NOMO-1 (cell line): ENCODE results near the gene DGKB.

ENCODE experiments used
- DNase-seq, 2 experiments: peaks; one replicate each; lab custom pipeline; 2025; ENCODE audit not compliant: unreplicated experiment in 2 of 2; lab: John Stamatoyannopoulos, UW

DGKB gene

DNA sequence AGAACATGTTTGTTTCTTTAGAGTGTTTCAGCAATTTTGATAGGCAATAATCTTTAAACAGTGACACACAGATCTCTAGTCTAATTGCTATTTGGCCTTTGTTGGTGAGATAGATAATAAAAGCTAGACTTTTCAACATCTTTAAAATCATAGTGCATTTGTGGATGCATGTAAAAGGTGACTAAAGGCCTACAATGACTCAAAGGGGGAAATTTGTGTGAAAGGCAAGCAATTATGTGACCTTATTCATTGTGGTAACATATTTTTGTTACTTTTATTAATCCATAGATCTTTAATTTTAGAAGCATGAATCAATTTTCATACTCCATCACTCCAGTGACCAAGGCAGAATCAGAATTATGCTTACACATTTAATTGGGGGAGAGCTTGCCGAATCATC lies 299.7 kb downstream of the DGKB start:
- no peak for DNase-seq

DNA sequence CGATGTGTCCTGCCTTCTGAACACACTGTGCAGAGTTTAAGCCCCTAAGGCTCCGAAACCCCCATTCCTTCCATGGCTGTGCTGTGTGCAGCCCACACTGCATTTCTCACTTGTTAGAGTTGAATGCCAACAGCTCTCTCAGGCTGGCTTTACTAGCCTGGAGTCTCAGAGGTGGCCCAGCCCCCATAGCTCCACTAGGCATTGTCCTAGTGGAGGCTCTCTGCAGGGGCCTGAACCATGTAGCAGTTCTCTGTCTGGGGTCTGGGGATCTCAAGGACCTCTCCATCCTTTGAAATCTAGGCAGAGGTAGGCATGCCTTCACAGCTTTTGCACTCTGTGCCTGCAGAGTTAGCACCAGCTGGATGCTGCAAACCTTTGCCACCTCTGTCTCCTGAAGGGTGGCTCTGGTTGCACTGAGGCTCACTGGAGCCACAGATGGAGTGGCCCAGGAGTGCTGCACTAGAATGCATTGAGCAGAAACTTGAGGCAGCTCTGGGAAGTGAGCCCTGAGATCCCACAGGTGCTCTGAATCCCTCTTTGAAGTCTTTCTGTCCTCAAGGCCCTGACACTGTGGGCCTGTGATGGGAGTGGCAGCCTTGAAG lies 301.7 kb downstream of the DGKB start:
- DNase-seq = no peak

DNA sequence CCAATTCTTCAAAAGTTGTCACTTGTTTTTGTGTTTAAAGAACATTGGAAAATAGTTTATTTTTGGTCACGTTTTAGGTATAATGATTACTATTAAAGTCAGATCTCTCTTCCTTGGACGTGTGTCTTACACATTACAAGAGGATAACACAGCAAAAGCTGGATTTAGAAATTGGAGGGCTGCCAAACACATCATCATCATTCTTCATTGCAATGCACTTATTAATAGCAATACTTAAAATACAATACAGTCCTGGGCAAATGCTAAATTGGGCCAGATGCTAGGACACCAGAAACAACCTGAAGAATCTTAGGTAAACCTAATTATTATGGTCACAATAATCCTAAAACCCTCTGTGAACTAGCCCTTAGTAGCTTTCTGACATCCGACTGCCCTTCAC lies 303.6 kb downstream of the DGKB start:
- no peak for DNase-seq

DNA sequence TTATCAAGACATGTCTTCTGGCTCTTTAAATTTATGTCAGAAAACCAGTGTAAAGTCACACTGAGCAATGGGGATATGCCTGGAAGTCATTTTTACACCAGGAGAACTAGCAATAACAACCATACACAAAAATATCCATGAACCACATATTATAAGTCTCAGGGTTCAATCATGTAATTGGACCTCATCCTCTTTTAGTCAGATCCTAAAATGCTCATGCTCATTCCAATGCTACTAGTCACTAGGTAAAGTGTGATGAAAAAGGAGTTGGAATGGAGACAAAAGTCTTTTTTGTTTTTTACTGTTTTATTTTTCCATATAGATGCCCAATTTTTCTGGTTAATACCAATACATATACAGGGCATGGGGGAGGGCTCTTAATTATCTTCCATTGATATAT lies 306.1 kb downstream of the DGKB start:
- no peak for DNase-seq

DNA sequence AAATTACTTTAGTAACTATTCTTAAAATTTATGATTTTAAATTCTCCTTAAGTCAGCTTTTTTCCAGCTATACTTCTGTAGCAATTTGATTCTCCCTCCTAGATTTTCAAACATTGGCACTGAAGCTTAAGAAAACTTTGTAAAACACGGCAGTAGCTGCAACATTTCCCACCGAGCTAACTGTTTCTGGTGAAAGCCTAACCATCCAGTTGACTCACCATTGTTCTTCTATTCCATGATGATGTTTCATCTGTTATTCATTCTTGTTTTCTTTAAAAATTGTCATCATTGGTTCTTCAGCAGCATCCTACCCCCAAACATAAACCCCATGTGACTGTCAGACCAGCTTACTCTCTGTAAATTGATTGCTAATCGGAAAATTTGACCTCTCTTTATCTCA lies 312.3 kb downstream of the DGKB start:
- DNase-seq = no peak

DNA sequence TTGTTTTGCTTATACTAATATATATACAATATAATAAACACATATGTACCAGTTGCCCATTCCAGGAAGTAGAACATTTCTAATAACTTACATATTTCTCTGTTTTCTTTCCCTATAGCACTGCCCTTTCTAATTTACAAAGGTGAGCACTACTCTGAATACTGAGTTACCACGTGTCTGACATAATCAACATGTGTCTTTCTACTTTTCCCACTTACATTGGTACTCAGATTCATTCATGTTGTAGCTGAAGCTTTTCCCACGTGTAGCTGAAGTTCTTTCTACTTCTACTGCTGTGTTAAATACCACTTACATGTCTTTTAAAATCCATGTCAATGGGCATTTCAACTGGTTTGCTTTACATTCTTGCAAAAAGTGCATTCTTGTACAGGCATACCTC lies 317.3 kb downstream of the DGKB start:
- DNase-seq = no peak

DNA sequence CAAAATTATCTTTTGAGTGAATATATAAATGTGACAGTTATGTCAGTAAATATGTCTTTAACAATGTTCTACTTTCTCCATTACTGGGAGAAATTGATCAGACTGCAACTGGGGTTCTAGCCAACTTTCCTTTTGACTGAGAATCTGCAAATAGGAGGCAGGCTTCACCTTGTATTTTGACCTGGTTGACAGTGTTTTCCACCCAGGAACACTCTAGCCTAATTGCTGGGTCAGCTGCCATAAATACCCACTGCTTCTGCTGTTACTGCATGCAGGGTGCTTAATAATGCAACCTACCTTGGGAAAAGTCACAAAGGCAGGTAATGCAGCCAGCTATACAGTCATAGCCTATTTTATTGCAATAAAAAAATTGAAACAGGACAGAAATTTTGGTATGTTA lies 319.0 kb downstream of the DGKB start:
- no peak for DNase-seq

DNA sequence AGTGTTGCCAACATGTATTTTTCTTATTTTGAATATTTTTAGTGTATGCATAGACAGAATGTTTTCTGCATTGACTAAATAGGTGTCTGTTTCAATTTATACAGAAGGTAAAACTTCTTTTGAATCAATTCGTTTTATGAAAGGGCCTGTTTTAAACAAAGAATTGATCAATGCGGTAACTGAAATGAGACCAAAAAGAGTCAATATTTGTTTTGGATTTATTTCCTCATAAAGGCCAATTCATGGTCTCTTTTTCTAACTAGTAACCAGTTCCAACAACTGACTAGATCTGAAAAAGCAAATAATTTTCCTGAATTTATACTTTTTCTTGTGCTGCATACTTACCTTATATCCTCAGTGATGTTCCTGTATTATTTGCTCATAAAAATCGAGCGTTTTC lies 320.5 kb downstream of the DGKB start:
- no peak for DNase-seq

DNA sequence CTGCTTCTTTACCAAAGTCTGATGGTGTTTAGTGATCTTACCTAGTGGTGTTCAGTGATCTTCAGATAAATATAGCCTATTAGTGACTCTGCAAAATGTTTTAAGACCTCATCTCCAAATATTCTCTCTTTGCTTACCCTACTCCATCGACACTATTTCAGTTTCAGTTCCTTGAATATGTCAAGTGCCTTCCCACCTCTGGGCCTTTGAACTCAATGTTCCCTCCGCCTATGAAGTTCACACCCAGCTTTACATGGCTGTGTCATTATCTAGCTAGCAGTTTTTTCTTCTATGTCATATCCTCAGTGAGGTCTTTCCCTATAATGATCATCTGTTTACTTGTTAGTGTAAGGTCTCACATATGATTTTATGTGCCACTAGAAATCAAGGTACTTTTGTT lies 322.6 kb downstream of the DGKB start:
- peak in 1 of 2 experiments; percentile 31 for DNase-seq

DNA sequence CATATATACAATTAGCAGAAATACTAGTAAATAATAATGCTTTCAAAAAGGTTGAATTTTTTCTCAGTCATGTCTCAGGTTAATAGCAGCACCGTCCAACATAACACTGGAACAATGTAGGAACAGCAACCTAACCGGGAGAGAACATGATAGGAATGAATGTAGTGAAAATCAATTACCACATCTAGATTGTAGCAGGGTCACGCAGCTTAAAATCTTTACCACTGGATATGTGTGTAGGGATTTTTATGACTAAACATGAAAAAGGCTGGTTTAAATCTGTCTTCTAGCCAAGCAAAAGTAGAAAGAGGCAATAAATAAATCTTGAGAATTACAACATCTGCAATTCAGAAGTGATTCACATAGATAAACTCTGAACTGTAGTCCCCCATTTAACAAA lies 326.0 kb downstream of the DGKB start:
- DNase-seq = no peak

DNA sequence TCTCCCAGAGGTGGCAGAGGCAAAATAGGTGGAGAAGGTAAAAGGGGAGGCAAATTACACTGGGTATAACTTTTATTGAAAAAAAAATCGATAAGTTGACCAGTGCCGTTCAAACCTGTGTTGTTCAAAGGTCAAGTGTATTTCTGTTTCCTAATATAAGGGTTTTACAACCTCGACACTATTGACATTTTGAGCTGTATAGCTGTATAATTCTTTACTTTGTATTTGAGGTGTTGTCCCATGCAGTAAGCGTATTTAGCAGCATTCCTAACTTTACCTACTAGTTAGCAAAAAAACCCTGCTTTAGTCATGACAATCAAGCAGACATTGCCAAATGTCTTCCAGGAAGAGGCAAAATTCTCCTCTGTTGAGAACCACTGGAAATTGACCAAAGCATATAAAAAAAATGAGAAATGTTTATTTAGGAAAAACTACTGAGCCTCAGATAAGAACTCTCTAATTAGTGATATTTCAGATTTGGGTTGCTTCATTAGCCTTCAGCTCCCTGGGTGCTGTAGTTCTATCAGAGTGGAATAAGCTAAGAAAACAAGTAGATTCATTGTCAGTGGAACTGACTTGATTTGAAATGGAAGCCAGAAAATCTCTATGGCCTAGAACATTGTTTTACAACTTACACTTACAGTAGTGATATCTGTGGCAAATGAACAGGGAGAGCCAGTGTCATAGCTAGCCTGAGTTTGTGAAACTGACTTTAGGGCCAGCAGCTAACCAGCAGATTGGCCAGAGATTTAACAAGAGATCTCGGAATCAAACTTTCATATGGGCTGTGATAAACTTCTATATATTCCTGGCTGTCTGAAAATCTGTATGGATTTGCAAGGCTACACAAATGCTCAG lies 331.6 kb downstream of the DGKB start:
- no peak for DNase-seq

DNA sequence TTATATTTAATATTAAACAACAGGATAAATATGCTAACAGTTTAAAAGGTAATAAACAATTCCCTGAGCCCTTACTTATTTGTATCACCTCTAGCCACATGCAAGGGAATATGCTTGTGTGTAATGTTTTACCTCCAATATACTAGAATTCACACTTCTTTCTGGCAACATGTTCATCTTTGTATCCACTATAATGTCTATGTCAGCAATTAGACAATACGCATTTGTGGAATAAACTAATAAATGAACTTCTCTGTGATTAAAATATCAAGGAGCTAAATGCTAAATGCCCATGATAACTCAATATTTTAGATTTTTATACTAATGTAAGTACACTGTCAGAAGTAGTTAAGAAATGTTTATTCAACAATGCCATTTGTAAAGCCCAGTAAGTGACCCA lies 350.5 kb downstream of the DGKB start:
- no peak for DNase-seq

DNA sequence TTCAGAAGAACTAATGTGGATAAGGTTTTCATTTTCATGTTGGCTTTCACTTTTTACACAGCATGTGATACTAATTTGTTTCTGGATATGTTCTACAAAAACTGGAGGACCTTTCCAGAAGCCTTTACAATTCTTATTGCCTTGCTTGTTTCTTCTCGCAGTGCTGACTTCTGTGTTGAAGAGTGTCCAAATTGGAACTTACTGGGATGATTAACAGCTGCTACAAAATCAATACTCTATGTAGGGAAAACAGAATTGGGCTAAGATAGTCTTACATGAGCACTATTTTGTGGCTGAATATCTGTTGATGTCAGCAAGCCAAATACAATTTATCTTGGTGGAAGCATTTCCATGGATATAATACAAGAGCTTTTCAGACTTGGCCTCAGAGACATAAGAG lies 351.2 kb downstream of the DGKB start:
- no peak for DNase-seq

DNA sequence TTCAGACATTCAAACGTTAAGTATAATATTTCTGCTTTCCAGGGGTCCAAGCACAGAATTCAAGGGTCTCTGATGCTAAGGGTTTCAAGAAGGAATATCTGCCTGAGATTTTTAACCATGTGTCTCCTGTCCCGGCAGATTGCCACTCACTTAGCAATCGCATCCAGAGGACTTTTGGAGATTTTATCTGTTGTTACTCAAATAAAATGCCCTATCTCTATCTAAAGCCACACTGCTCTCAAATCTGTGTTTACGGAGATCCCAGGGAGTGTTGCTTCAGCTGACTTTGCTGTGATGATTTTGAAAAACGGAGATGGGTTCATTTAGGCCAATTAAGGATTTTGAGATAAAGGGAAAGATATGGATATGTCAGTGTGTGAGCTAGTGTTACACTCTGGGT lies 359.9 kb downstream of the DGKB start:
- no peak for DNase-seq

DNA sequence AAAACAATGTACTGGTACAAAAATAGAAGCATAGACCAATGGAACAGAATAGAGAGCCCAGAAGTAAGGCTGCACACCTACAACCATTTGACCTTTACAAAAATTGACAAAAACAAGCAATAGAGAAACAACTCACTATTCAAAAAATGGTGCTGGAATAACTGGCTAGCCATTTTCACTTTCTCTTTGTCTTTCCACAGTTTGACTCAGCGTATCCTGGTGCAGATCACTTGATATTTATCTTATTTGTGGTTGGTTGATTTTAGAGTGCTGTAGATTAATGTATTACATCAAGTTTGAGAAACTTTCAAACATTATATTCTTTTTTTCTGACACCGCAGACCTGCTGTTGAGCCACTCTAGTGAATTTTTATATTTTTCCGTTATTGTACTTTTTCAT lies 381.4 kb downstream of the DGKB start:
- DNase-seq = no peak

DNA sequence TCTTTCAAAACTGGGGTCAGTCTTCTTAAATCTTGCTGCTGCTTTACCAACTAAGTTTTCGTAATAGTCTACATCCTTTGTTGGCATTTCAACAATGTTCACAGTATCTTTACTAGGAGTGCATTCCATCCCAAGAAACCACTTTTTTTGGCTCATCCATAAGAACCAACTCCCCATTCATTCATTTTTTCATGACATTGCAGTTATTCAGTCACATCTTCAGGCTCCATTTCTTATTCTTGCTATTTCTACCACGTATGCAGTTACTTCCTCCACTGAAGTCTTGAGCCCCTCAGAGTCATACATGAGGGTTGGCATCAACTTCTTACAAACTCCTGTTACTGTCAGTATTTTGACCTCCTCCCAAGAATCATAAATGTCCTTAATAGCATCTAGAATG lies 392.3 kb downstream of the DGKB start:
- DNase-seq = no peak

DNA sequence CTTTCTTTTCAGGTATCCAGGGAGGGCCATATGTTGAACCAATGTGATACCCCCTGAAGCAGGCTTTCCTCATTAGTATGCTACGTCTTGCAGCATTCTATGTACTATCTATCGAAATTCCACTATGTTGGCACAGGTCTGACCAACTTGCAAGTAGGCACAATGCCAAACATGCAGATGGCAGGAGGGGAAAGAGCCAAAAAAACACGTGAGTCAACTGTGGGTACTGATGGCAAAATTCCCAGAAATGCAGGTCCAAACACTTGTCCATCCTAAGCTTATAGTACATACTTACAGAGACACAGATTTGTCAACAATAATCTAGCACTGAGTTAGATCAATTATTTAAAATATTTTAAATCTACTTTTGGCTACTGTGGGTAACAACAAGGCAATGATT lies 394.9 kb downstream of the DGKB start:
- no peak for DNase-seq

DNA sequence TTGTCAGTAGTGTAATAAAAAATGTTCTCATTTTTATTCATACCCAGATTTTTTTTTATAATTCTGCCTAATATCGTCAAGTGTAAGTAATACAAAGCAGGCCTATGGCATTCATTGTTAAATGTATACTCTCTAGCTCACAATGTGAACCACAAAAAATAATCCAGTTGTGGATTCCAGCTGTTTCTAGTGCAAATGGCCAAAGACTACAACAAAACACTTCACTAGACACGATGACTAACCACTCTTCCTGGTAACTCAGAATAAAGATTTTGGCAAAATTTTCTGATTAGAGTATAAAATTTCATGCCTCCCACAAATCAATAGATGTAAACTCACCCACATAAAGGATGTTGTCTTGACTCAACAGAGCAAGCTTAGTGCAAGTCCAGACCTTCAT lies 396.6 kb downstream of the DGKB start:
- no peak for DNase-seq

DNA sequence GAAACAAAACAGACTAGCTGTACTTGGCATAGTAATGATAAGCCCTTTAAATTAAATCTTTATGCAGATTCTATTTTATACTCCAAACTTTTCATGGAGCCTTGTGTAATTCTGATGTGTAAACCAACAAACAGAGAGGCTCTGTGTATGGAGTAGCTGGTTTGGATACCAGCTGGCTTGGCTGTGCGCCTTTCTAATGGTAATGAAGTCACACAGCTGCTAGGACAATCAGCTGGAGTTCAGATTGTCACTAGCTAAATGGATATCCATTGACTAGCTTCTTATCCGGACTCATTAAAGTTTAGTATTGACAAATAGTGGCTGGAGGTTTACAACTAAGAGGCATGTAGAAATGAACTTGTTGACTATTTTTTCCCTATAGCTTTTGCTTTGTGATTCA lies 398.4 kb downstream of the DGKB start:
- DNase-seq = no peak

DNA sequence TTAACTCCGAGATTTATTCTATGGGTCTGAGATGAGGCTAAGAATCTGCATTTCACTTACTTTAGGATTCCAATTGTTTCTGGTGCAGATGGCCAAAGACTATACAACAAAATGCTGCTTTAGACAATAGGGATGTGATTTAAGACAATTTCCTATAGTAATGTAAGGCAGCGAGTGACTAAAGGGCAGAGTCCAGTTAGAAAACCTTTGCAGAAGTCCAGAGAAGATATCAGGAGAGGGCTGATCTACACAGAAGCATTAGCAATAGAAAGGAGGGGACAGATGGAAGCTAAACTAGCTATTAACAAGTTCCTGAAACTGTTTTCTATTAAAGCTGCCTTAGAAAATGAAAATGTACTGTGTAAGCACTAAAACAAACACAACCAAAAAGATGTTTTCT lies 398.9 kb downstream of the DGKB start:
- no peak for DNase-seq

DNA sequence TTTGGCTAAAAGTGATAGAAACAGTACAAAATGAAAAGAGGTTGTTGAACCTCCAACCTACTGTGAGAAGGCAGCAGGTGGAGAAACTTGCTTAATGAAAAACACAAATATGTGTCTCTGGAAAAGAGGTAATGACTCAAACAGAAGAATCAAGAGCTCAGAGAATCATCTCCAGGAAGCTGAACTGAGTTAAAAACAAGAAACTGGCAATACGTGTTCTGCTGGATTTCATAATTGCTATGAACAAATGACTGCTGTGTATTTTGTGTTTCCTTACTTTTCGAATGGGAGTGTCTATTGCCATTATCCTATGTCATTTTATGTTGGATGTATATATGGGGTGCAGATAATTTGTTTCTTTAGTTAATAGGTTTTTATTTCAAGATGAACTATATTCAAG lies 401.1 kb downstream of the DGKB start:
- DNase-seq = no peak

DNA sequence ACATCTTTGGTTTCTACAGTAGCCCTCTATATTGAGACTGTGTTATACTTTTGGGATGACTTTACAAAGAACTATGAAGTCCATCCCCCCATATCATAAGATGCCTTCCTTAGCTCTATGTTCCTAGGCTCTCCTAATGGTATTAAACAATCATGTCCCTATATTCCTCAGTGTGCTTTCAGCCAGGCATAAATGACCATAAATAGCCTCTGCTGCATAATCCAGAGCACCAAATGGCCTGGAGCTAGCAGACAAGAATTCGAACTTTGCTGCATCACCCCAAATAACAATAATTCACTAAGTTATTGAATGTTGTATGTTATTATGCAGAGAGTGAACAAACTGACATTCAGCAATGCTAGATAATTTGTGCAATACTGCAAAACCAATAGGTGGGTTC lies 405.2 kb downstream of the DGKB start:
- DNase-seq = no peak

DNA sequence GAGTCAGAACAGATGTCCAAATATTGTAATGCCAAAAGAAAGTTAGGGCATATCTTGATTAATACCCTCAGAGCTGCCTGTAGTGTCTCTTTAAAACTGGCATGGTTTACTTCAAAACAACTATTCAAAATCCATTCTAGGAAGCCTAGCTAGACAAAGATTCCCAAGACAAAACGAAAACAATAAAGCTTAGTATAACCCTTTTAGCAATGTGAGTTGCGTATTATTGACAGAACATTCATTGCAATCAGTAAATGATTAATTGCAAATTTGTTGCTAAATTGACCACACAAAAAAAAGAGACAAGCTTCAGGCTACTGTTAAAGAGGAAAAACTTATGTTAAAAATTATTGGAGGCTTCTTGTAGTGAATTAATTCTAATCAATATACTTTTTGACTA lies 406.9 kb downstream of the DGKB start:
- no peak for DNase-seq
